Measurements from ENCODE around the gene WWOX. TPM values are rescaled to one million over a fixed set of nuclear protein-coding genes. Genes with fewer than 3 reads are reported as not detected.

WWOX gene
- total RNA-seq, 1 donor from 2014 or later: 8.9 TPM

GRCh38 chr16:78436846-78437245, 337.4 kb downstream of the WWOX start:
- intact Hi-C loops (cut with micrococcal nuclease): no loop called here
- Histone ChIP-seq H3K27ac (replicated peaks) (no peak overlapping the region), H3K4me3 (no peak overlapping the region), H3K4me1 (no peaks in the 10 kb centered on the region), H3K36me3 (peaks cover 7% of the 10 kb centered on the region), H3K27me3 (ENCODE audit: low read depth) (no peaks in the 10 kb centered on the region), H3K9me3 (replicated peaks) (no peaks in the 10 kb centered on the region)
- DNase-seq: no peak
- TF ChIP-seq CTCF (IDR thresholded peaks at IDR 0.05; ENCODE audit: borderline replicate concordance): no peak

GRCh38 chr16:78437352-78437968, 338.0 kb downstream of the WWOX start:
- H3K4me1 ChIP-seq: no peaks in the 10 kb centered on the region
- no peak for DNase-seq

GRCh38 chr16:78438219-78438618, 338.8 kb downstream of the WWOX start:
- Histone ChIP-seq H3K36me3 (peaks cover 4% of the 10 kb centered on the region), H3K4me3 (no peak overlapping the region), H3K27ac (replicated peaks) (no peak overlapping the region), H3K9me3 (replicated peaks) (no peaks in the 10 kb centered on the region), H3K4me1 (no peaks in the 10 kb centered on the region), H3K27me3 (ENCODE audit: low read depth) (no peaks in the 10 kb centered on the region)
- intact Hi-C loops (cut with micrococcal nuclease): no loop called here
- TF ChIP-seq CTCF (IDR thresholded peaks at IDR 0.05; ENCODE audit: borderline replicate concordance): no peak
- DNase-seq: no peak

More at GRCh38 chr16:78437352-78437968, 338.0 kb downstream of the WWOX start:
- Histone ChIP-seq H3K27me3 (ENCODE audit: low read depth) (no peaks in the 10 kb centered on the region), H3K4me3 (no peak overlapping the region), H3K27ac (replicated peaks) (no peak overlapping the region), H3K9me3 (replicated peaks) (no peaks in the 10 kb centered on the region), H3K36me3 (peaks cover 7% of the 10 kb centered on the region)
- no peak for TF ChIP-seq CTCF (IDR thresholded peaks at IDR 0.05; ENCODE audit: borderline replicate concordance)
- intact Hi-C loops (cut with micrococcal nuclease): no loop called here

- no peaks in the 10 kb centered on the region for H3K9me3 ChIP-seq (replicated peaks)
- intact Hi-C loops (cut with micrococcal nuclease): no loop called here
- DNase-seq: no peak
- H3K27me3 ChIP-seq (ENCODE audit: low read depth): no peaks in the 10 kb centered on the region
- H3K4me1 ChIP-seq: no peaks in the 10 kb centered on the region
- no peak overlapping the region for H3K27ac ChIP-seq (replicated peaks)
- no peak overlapping the region for H3K4me3 ChIP-seq
- H3K36me3 ChIP-seq: peaks cover 4% of the 10 kb centered on the region
- no peak for TF ChIP-seq CTCF (IDR thresholded peaks at IDR 0.05; ENCODE audit: borderline replicate concordance)
These were observed 339.2 kb downstream of the WWOX start for GRCh38 chr16:78438632-78439031.

GRCh38 chr16:78439646-78440045, 340.2 kb downstream of the WWOX start:
- Histone ChIP-seq H3K4me1 (no peaks in the 10 kb centered on the region), H3K36me3 (no peaks in the 10 kb centered on the region), H3K9me3 (replicated peaks) (no peaks in the 10 kb centered on the region), H3K27ac (replicated peaks) (no peak overlapping the region), H3K4me3 (no peak overlapping the region), H3K27me3 (ENCODE audit: low read depth) (no peaks in the 10 kb centered on the region)
- DNase-seq: no peak
- TF ChIP-seq CTCF (IDR thresholded peaks at IDR 0.05; ENCODE audit: borderline replicate concordance): no peak
- intact Hi-C loops (cut with micrococcal nuclease): no loop called here

Data from left ventricle myocardium inferior (tissue), 1 donor.